SK-N-SH treated with all-trans-retinoic acid at 6 μM for 48 hours (cell line): Measurements from ENCODE around the gene ZNF683.

Experiments
- ATAC-seq: fragments of 200-7000 bp; cut with Tn5 transposase; 3 replicates; pipeline ENCODE4 v1.9.1; 2020; ENCODE audit warnings: mild to moderate bottlenecking, moderate library complexity
- ARNTL ChIP-seq: fragments of 450-650 bp; formaldehyde crosslinking; IDR thresholded peaks from 2 replicates; pipeline ENCODE4 v1.5.0; 2020; ENCODE audit warnings: low read depth, mild to moderate bottlenecking, moderate library complexity, borderline replicate concordance
- BACH2 ChIP-seq: fragments of 250-450 bp; sonication (Bioruptor Pico); IDR thresholded peaks from 2 replicates; pipeline ENCODE4 v1.9.0; 2021; ENCODE audit warnings: mild to moderate bottlenecking, borderline replicate concordance
- CSDC2 ChIP-seq: fragments of 250-450 bp; sonication (Bioruptor Pico); IDR thresholded peaks from 2 replicates; pipeline ENCODE4 v1.5.0; 2020; ENCODE audit warnings: mild to moderate bottlenecking, moderate library complexity
- ESRRG ChIP-seq: fragments of 250-450 bp; sonication (Bioruptor Pico); IDR thresholded peaks from 2 replicates; pipeline ENCODE4 v1.6.1; 2021; ENCODE audit warnings: mild to moderate bottlenecking
- GLIS3 ChIP-seq: fragments of 250-450 bp; sonication (Bioruptor Pico); IDR thresholded peaks from 2 replicates; pipeline ENCODE4 v1.5.0; 2020; ENCODE audit warnings: mild to moderate bottlenecking, moderate library complexity
- ISL1 ChIP-seq: fragments of 250-450 bp; sonication (Bioruptor Pico); IDR thresholded peaks from 2 replicates; pipeline ENCODE4 v2.1.2; 2022; ENCODE audit warnings: mild to moderate bottlenecking, moderate library complexity
- OSR1 ChIP-seq: fragments of 250-450 bp; sonication (Bioruptor Pico); IDR thresholded peaks from 2 replicates; pipeline ENCODE4 v1.8.0; 2022; ENCODE audit warnings: moderate library complexity, mild to moderate bottlenecking, inconsistent platforms
- PPARA ChIP-seq: fragments of 250-450 bp; sonication (Bioruptor Pico); IDR thresholded peaks from 2 replicates; pipeline ENCODE4 v1.5.0; 2020; ENCODE audit warnings: mild to moderate bottlenecking, borderline replicate concordance
- RARB ChIP-seq: fragments of 250-450 bp; sonication (Bioruptor Pico); IDR thresholded peaks from 2 replicates; pipeline ENCODE4 v1.8.0; 2021; ENCODE audit warnings: mild to moderate bottlenecking, moderate library complexity
- SNAI2 ChIP-seq: fragments of 250-450 bp; sonication (Bioruptor Pico); IDR thresholded peaks from 2 replicates; pipeline ENCODE4 v1.5.0; 2020; ENCODE audit warnings: mild to moderate bottlenecking, moderate library complexity
- TCF4 ChIP-seq: fragments of 250-450 bp; sonication (Bioruptor Pico); IDR thresholded peaks from 2 replicates; pipeline ENCODE4 v1.8.0; 2021; ENCODE audit warnings: mild to moderate bottlenecking, moderate library complexity, borderline replicate concordance
- ZC3H10 ChIP-seq: fragments of 250-450 bp; sonication (Bioruptor Pico); IDR thresholded peaks from 2 replicates; pipeline ENCODE4 v1.5.1; 2021; ENCODE audit warnings: mild to moderate bottlenecking, moderate library complexity
- ZFP3 ChIP-seq: fragments of 250-450 bp; sonication (Bioruptor Pico); IDR thresholded peaks from 2 replicates; pipeline ENCODE4 v1.5.0; 2020; ENCODE audit warnings: mild to moderate bottlenecking, moderate library complexity
- ZFP30 ChIP-seq: fragments of 450-650 bp; formaldehyde crosslinking; IDR thresholded peaks from 2 replicates; pipeline ENCODE4 v1.5.0; 2022; ENCODE audit warnings: mild to moderate bottlenecking, moderate library complexity
- ZNF565 ChIP-seq: fragments of 450-650 bp; formaldehyde crosslinking; conservative IDR thresholded peaks from 2 replicates; pipeline ENCODE4 v1.5.0; 2020; ENCODE audit warnings: low read depth, mild to moderate bottlenecking, moderate library complexity
- ZNF70 ChIP-seq: fragments of 450-650 bp; formaldehyde crosslinking; IDR thresholded peaks from 2 replicates; pipeline ENCODE4 v1.5.0; 2020; ENCODE audit warnings: mild to moderate bottlenecking, moderate library complexity
- ZNF8 ChIP-seq: fragments of 450-650 bp; formaldehyde crosslinking; IDR thresholded peaks from 2 replicates; pipeline ENCODE4 v1.5.0; 2020; ENCODE audit warnings: mild to moderate bottlenecking, moderate library complexity
- TF ChIP-seq, protein P1 (sequence below): fragments of 250-450 bp; sonication (Bioruptor Pico); IDR thresholded peaks from 2 replicates; pipeline ENCODE4 v1.8.0; 2021; ENCODE audit warnings: low read depth, mild to moderate bottlenecking, moderate library complexity, borderline replicate concordance
- TF ChIP-seq, protein P2 (sequence below): fragments of 250-450 bp; sonication (Bioruptor Pico); IDR thresholded peaks from 2 replicates; pipeline ENCODE4 v1.8.0; 2020; ENCODE audit warnings: mild to moderate bottlenecking, moderate library complexity, borderline replicate concordance
- TF ChIP-seq, protein P3 (sequence below): fragments of 250-450 bp; sonication (Bioruptor Pico); IDR thresholded peaks from 2 replicates; pipeline ENCODE4 v1.5.1; 2021; ENCODE audit warnings: mild to moderate bottlenecking, moderate library complexity
- TF ChIP-seq, protein P4 (sequence below): fragments of 250-450 bp; sonication (Bioruptor Pico); IDR thresholded peaks from 2 replicates; pipeline ENCODE4 v1.5.1; 2020; ENCODE audit warnings: low read depth, mild to moderate bottlenecking, moderate library complexity
- TF ChIP-seq, protein P5 (sequence below): fragments of 250-450 bp; sonication (Bioruptor Pico); IDR thresholded peaks from 2 replicates; pipeline ENCODE4 v1.5.0; 2020; ENCODE audit warnings: mild to moderate bottlenecking, moderate library complexity

The ZNF683 gene

DNA sequence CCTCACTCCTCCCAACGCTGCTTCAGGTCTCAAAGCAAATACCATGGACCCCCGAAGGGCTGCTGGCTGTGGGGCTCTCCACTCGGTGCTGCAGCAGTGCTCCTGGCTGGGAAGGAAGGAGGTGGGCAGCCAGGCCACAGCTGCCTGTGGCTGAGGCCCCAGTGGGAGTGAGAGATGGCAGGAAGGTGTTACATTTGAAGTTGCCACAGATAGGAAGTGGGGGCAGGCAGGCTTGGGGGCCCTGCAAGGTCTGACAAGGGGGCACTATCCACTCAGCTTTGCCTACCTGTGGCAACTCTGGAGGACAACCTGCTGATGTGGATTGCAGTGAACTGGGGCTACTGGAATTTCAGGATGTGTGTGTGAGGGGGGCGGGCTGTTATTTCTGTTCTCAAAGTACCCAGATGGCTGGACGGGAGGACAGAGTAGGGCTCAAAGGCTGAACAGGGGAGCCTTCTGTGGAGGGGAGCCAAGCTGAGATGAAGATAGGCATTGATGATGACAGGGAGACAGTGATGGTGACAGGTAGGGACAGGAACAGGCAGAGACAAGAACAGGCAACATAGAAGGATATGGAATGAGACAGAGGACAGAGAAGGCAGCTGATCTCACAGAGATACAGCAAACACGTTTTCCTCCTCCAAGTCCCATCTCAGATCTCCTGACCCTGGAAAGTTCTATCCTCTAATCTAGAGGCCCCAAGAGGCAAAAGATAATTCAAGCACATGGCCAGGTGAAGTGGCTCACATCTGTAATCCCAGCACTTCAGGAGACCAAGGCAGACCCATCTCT, 1.8 kb downstream of the ZNF683 start:
- TF ChIP-seq ZNF565 (CRISPR knock-in tag) = no peak
- no peak for TF ChIP-seq BACH2
- TF ChIP-seq OSR1 (CRISPR knock-in tag) = no peak
- no peak for TF ChIP-seq TCF4
- TF ChIP-seq, protein P1, sequence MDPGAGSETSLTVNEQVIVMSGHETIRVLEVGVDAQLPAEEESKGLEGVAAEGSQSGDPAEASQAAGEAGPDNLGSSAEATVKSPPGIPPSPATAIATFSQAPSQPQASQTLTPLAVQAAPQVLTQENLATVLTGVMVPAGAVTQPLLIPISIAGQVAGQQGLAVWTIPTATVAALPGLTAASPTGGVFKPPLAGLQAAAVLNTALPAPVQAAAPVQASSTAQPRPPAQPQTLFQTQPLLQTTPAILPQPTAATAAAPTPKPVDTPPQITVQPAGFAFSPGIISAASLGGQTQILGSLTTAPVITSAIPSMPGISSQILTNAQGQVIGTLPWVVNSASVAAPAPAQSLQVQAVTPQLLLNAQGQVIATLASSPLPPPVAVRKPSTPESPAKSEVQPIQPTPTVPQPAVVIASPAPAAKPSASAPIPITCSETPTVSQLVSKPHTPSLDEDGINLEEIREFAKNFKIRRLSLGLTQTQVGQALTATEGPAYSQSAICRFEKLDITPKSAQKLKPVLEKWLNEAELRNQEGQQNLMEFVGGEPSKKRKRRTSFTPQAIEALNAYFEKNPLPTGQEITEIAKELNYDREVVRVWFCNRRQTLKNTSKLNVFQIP (CRISPR knock-in tag) = no peak
- TF ChIP-seq ZNF70 (CRISPR knock-in tag) = no peak
- TF ChIP-seq, protein P2, sequence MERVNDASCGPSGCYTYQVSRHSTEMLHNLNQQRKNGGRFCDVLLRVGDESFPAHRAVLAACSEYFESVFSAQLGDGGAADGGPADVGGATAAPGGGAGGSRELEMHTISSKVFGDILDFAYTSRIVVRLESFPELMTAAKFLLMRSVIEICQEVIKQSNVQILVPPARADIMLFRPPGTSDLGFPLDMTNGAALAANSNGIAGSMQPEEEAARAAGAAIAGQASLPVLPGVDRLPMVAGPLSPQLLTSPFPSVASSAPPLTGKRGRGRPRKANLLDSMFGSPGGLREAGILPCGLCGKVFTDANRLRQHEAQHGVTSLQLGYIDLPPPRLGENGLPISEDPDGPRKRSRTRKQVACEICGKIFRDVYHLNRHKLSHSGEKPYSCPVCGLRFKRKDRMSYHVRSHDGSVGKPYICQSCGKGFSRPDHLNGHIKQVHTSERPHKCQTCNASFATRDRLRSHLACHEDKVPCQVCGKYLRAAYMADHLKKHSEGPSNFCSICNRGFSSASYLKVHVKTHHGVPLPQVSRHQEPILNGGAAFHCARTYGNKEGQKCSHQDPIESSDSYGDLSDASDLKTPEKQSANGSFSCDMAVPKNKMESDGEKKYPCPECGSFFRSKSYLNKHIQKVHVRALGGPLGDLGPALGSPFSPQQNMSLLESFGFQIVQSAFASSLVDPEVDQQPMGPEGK = no peak
- TF ChIP-seq, protein P3, sequence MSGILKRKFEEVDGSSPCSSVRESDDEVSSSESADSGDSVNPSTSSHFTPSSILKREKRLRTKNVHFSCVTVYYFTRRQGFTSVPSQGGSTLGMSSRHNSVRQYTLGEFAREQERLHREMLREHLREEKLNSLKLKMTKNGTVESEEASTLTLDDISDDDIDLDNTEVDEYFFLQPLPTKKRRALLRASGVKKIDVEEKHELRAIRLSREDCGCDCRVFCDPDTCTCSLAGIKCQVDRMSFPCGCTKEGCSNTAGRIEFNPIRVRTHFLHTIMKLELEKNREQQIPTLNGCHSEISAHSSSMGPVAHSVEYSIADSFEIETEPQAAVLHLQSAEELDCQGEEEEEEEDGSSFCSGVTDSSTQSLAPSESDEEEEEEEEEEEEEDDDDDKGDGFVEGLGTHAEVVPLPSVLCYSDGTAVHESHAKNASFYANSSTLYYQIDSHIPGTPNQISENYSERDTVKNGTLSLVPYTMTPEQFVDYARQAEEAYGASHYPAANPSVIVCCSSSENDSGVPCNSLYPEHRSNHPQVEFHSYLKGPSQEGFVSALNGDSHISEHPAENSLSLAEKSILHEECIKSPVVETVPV = no peak
- no peak for ATAC-seq

DNA sequence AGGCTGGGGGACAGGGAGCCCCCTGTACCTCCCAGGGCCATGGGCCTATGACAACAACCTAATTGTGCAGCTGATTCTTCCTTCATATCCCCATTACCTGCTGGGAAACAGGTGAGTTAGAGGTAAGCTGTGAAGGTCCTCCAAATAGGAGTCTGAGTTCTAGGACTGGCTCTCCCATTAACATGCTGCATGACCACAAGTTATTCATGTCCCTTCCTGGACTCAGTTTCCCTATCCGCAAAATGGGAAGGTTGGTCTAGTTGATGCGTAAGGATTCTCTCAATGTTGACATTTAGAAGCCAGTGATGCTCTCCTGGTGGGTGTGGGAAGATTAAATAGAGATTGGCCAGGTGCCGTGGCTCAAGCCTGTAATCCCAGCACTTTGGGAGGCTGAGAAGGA, 4.1 kb downstream of the ZNF683 start:
- TF ChIP-seq RARB (CRISPR knock-in tag) (no peak), ZC3H10 (no peak), ZNF8 (no peak), ZFP30 (CRISPR knock-in tag) (no peak), CSDC2 (CRISPR knock-in tag) (no peak), SNAI2 (CRISPR knock-in tag) (no peak), BACH2 (no peak), OSR1 (CRISPR knock-in tag) (no peak), ISL1 (no peak), GLIS3 (CRISPR knock-in tag) (no peak), ARNTL (CRISPR knock-in tag) (no peak), TCF4 (no peak), ESRRG (CRISPR knock-in tag) (no peak), PPARA (CRISPR knock-in tag) (no peak), ZFP3 (no peak)
- TF ChIP-seq, protein P4, sequence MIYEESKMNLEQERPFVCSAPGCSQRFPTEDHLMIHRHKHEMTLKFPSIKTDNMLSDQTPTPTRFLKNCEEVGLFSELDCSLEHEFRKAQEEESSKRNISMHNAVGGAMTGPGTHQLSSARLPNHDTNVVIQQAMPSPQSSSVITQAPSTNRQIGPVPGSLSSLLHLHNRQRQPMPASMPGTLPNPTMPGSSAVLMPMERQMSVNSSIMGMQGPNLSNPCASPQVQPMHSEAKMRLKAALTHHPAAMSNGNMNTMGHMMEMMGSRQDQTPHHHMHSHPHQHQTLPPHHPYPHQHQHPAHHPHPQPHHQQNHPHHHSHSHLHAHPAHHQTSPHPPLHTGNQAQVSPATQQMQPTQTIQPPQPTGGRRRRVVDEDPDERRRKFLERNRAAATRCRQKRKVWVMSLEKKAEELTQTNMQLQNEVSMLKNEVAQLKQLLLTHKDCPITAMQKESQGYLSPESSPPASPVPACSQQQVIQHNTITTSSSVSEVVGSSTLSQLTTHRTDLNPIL (CRISPR knock-in tag) = no peak
- TF ChIP-seq, protein P1 (CRISPR knock-in tag) = no peak
- TF ChIP-seq, protein P2 = no peak
- TF ChIP-seq, protein P5, sequence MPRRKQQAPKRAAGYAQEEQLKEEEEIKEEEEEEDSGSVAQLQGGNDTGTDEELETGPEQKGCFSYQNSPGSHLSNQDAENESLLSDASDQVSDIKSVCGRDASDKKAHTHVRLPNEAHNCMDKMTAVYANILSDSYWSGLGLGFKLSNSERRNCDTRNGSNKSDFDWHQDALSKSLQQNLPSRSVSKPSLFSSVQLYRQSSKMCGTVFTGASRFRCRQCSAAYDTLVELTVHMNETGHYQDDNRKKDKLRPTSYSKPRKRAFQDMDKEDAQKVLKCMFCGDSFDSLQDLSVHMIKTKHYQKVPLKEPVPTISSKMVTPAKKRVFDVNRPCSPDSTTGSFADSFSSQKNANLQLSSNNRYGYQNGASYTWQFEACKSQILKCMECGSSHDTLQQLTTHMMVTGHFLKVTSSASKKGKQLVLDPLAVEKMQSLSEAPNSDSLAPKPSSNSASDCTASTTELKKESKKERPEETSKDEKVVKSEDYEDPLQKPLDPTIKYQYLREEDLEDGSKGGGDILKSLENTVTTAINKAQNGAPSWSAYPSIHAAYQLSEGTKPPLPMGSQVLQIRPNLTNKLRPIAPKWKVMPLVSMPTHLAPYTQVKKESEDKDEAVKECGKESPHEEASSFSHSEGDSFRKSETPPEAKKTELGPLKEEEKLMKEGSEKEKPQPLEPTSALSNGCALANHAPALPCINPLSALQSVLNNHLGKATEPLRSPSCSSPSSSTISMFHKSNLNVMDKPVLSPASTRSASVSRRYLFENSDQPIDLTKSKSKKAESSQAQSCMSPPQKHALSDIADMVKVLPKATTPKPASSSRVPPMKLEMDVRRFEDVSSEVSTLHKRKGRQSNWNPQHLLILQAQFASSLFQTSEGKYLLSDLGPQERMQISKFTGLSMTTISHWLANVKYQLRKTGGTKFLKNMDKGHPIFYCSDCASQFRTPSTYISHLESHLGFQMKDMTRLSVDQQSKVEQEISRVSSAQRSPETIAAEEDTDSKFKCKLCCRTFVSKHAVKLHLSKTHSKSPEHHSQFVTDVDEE (CRISPR knock-in tag) = no peak
- TF ChIP-seq, protein P3 = no peak
- TF ChIP-seq, all 23 proteins: peak for 0
- ATAC-seq = no peak
